Ishikawa (cell line): Measurements from ENCODE around the gene PPP2R2C.

Source experiments
- CEBPB ChIP-seq: IDR thresholded peaks from 2 replicates; pipeline ENCODE4 v1.6.1; 2012
- CREB1 ChIP-seq: IDR thresholded peaks from 2 replicates; pipeline ENCODE4 v1.6.1; 2012; ENCODE audit warnings: low read depth
- EGR1 ChIP-seq: IDR thresholded peaks from 2 replicates; pipeline ENCODE4 v1.6.1; 2012
- EP300 ChIP-seq: IDR thresholded peaks from 2 replicates; pipeline ENCODE4 v1.6.1; 2012; ENCODE audit warnings: borderline replicate concordance
- FOXM1 ChIP-seq: IDR thresholded peaks from 2 replicates; pipeline ENCODE4 v1.6.1; 2012; ENCODE audit warnings: low read depth, borderline replicate concordance
- MAX ChIP-seq: IDR thresholded peaks from 2 replicates; pipeline ENCODE4 v1.6.1; 2012
- NFIC ChIP-seq: IDR thresholded peaks from 2 replicates; pipeline ENCODE4 v1.6.1; 2012
- RAD21 ChIP-seq: IDR thresholded peaks from 2 replicates; pipeline ENCODE4 v1.6.1; 2012; ENCODE audit warnings: low read depth
- REST ChIP-seq: IDR thresholded peaks from 2 replicates; pipeline ENCODE4 v1.6.1; 2012; ENCODE audit warnings: low read depth, mild to moderate bottlenecking
- TAF1 ChIP-seq: IDR thresholded peaks from 2 replicates; pipeline ENCODE4 v1.6.1; 2012; ENCODE audit warnings: low read depth, mild to moderate bottlenecking
- TCF12 ChIP-seq: IDR thresholded peaks from 2 replicates; pipeline ENCODE4 v1.6.1; 2012; ENCODE audit warnings: low read depth
- TEAD4 ChIP-seq: IDR thresholded peaks from 2 replicates; pipeline ENCODE4 v1.6.1; 2012
- ZBTB7A ChIP-seq: IDR thresholded peaks from 2 replicates; pipeline ENCODE4 v1.6.1; 2012; ENCODE audit warnings: low read depth

- TF ChIP-seq MAX (no peak), TCF12 (no peak), RAD21 (no peak), CEBPB (no peak), NFIC (no peak), CREB1 (no peak), EGR1 (no peak), EP300 (no peak), TAF1 (no peak), FOXM1 (no peak), REST (no peak), ZBTB7A (no peak), TEAD4 (no peak)
Observed at GRCh38 chr4:6463311-6464289, 8.8 kb downstream of the PPP2R2C start.
